ENCODE measurements around the gene PAX5.

DNA sequence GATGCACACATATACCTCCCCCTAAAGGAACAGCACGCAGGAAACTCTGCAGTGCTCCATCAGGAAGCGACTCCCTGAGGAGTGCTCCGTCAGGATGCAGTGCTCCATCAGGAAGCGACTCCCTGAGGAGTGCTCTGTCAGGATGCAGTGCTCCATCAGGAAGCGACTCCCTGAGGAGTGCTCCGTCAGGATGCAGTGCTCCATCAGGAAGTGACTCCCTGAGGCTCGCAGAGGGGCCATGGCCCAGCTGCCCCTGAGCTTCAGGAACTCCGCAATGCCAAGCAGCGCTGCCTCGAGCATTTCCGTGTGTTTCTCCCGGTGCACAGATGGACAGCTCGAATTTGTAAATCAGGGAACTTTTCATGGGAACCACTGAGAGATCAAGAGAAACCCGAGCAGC is 88.1 kb downstream of the PAX5 start:
- TF ChIP-seq POLR2A (IDR thresholded peaks at IDR 0.05; ENCODE audit: low read length): no peak
- TF ChIP-seq NFE2L2 (conservative IDR thresholded peaks at IDR 0.05; ENCODE audit: low read length): no peak
- TF ChIP-seq, protein P1, sequence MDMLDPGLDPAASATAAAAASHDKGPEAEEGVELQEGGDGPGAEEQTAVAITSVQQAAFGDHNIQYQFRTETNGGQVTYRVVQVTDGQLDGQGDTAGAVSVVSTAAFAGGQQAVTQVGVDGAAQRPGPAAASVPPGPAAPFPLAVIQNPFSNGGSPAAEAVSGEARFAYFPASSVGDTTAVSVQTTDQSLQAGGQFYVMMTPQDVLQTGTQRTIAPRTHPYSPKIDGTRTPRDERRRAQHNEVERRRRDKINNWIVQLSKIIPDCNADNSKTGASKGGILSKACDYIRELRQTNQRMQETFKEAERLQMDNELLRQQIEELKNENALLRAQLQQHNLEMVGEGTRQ (IDR thresholded peaks at IDR 0.05): no peak
- TF ChIP-seq ZSCAN20 (CRISPR knock-in tag; IDR thresholded peaks at IDR 0.05): no peak
- TF ChIP-seq, protein P2, sequence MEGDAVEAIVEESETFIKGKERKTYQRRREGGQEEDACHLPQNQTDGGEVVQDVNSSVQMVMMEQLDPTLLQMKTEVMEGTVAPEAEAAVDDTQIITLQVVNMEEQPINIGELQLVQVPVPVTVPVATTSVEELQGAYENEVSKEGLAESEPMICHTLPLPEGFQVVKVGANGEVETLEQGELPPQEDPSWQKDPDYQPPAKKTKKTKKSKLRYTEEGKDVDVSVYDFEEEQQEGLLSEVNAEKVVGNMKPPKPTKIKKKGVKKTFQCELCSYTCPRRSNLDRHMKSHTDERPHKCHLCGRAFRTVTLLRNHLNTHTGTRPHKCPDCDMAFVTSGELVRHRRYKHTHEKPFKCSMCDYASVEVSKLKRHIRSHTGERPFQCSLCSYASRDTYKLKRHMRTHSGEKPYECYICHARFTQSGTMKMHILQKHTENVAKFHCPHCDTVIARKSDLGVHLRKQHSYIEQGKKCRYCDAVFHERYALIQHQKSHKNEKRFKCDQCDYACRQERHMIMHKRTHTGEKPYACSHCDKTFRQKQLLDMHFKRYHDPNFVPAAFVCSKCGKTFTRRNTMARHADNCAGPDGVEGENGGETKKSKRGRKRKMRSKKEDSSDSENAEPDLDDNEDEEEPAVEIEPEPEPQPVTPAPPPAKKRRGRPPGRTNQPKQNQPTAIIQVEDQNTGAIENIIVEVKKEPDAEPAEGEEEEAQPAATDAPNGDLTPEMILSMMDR (IDR thresholded peaks at IDR 0.05): no peak
- TF ChIP-seq, protein P3, sequence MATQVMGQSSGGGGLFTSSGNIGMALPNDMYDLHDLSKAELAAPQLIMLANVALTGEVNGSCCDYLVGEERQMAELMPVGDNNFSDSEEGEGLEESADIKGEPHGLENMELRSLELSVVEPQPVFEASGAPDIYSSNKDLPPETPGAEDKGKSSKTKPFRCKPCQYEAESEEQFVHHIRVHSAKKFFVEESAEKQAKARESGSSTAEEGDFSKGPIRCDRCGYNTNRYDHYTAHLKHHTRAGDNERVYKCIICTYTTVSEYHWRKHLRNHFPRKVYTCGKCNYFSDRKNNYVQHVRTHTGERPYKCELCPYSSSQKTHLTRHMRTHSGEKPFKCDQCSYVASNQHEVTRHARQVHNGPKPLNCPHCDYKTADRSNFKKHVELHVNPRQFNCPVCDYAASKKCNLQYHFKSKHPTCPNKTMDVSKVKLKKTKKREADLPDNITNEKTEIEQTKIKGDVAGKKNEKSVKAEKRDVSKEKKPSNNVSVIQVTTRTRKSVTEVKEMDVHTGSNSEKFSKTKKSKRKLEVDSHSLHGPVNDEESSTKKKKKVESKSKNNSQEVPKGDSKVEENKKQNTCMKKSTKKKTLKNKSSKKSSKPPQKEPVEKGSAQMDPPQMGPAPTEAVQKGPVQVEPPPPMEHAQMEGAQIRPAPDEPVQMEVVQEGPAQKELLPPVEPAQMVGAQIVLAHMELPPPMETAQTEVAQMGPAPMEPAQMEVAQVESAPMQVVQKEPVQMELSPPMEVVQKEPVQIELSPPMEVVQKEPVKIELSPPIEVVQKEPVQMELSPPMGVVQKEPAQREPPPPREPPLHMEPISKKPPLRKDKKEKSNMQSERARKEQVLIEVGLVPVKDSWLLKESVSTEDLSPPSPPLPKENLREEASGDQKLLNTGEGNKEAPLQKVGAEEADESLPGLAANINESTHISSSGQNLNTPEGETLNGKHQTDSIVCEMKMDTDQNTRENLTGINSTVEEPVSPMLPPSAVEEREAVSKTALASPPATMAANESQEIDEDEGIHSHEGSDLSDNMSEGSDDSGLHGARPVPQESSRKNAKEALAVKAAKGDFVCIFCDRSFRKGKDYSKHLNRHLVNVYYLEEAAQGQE (IDR thresholded peaks at IDR 0.05): no peak
- TF ChIP-seq RFX5 (IDR thresholded peaks at IDR 0.05): no peak
- TF ChIP-seq MYC (IDR thresholded peaks at IDR 0.05; ENCODE audit: borderline replicate concordance, low read length): no peak
- no peak for TF ChIP-seq JUNB (IDR thresholded peaks at IDR 0.05)
- no peak for TF ChIP-seq ZFP36 (IDR thresholded peaks at IDR 0.05; ENCODE audit: borderline replicate concordance, partially characterized antibody)
- TF ChIP-seq, protein P4, sequence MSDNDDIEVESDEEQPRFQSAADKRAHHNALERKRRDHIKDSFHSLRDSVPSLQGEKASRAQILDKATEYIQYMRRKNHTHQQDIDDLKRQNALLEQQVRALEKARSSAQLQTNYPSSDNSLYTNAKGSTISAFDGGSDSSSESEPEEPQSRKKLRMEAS (IDR thresholded peaks at IDR 0.05): no peak
- no peak for TF ChIP-seq SREBF2 (IDR thresholded peaks at IDR 0.05)
- TF ChIP-seq CHD2 (IDR thresholded peaks at IDR 0.05; ENCODE audit: low read length, partially characterized antibody): no peak

Data from A549 (cell line).